HG02981 (cell line): Measurements from ENCODE around the gene SFXN3.

Experiments
- ATAC-seq: cut with Tn5 transposase; IDR thresholded peaks from one replicate; pipeline ENCODE4 v1.9.1; 2021; ENCODE audit warnings: mild to moderate bottlenecking, moderate library complexity; ENCODE audit not compliant: unreplicated experiment

SFXN3 gene

GRCh38 chr10:101000127-101000914 lies 30.7 kb upstream of the SFXN3 start:
- no peak for ATAC-seq

GRCh38 chr10:101000915-101001658 lies 29.9 kb upstream of the SFXN3 start:
- ATAC-seq = no peak

GRCh38 chr10:101001659-101002035 lies 29.4 kb upstream of the SFXN3 start:
- ATAC-seq = no peak

GRCh38 chr10:101002456-101002855 lies 28.6 kb upstream of the SFXN3 start:
- no peak for ATAC-seq

GRCh38 chr10:101003639-101004206 lies 27.3 kb upstream of the SFXN3 start:
- ATAC-seq = no peak

- ATAC-seq = no peak
These were observed 25.7 kb upstream of the SFXN3 start for GRCh38 chr10:101005361-101005760.

- no peak for ATAC-seq
These were observed 25.0 kb upstream of the SFXN3 start for GRCh38 chr10:101005869-101006567.

- no peak for ATAC-seq
These were observed 24.4 kb upstream of the SFXN3 start for GRCh38 chr10:101006593-101007098.

- ATAC-seq = no peak
These were observed 23.8 kb upstream of the SFXN3 start for GRCh38 chr10:101007099-101007711.

- no peak for ATAC-seq
These were observed 22.9 kb upstream of the SFXN3 start for GRCh38 chr10:101007915-101008822.

- no peak for ATAC-seq
These were observed 22.1 kb upstream of the SFXN3 start for GRCh38 chr10:101008823-101009423.

- ATAC-seq = no peak
These were observed 20.7 kb upstream of the SFXN3 start for GRCh38 chr10:101010329-101010728.

GRCh38 chr10:101011517-101012423 lies 19.3 kb upstream of the SFXN3 start:
- ATAC-seq = no peak

GRCh38 chr10:101012525-101013364 lies 18.3 kb upstream of the SFXN3 start:
- ATAC-seq = peak; percentile 77

GRCh38 chr10:101013365-101013825 lies 17.6 kb upstream of the SFXN3 start:
- no peak for ATAC-seq

GRCh38 chr10:101014230-101014884 lies 16.7 kb upstream of the SFXN3 start:
- ATAC-seq = no peak
